Hematopoietic multipotent progenitor cell (in vitro differentiated cells): ENCODE measurements around the gene H2BW1. TPM values are rescaled to one million over a fixed set of nuclear protein-coding genes. Genes with fewer than 3 reads are reported as not detected.
"Not testable (repeated sequence)": the region's sequence is repeated elsewhere in the genome, so short reads cannot be mapped to it uniquely, and the experiment has no call there.

Experiments
- DNase-seq, 3 donors: peaks; one replicate each; pipeline ENCODE4 v3.0.0-alpha.2; 2011 to 2015; ENCODE audit warnings: low read depth in 2 of 3, low spot score in 2 of 3
- total RNA-seq: library from RNA; depleted of rRNA; stranded (reverse); fragments of >200 nt; gene quantifications from one replicate; pipeline ENCODE4 v1.2.3, GENCODE V29; 2012

Gene H2BW1
- not detected for total RNA-seq

- no peak for DNase-seq
Measured at GRCh38 chrX:104013606-104014005, at the start of gene H2BW1. H2BW1 (minus strand) TSS chrX:104013708; CDS start chrX:104013576, 132 bp downstream.

- not testable (repeated sequence) for DNase-seq
Measured at GRCh38 chrX:104062636-104063035, 49.1 kb upstream of the H2BW1 start.

GRCh38 chrX:104054956-104055355 is 41.4 kb upstream of the H2BW1 start:
- DNase-seq: not testable (repeated sequence)

- no peak for DNase-seq
Measured at GRCh38 chrX:104047171-104047570, 33.7 kb upstream of the H2BW1 start.

- no peak for DNase-seq
Measured at GRCh38 chrX:104045642-104046041, 32.1 kb upstream of the H2BW1 start.

GRCh38 chrX:104041003-104041402 is 27.5 kb upstream of the H2BW1 start:
- DNase-seq: no peak

- no peak for DNase-seq
Measured at GRCh38 chrX:104039689-104040505, 26.4 kb upstream of the H2BW1 start, which contains the start of gene H2BW2. H2BW2 (plus strand) TSS chrX:104039956; CDS start chrX:104039995, 39 bp downstream.

- DNase-seq: no peak
Measured at GRCh38 chrX:104018126-104018525, 4.6 kb upstream of the H2BW1 start.

- not testable (repeated sequence) for DNase-seq
Measured at GRCh38 chrX:104015576-104015975, 2.1 kb upstream of the H2BW1 start.

GRCh38 chrX:104013158-104013557 is 350 bp downstream of the H2BW1 start:
- DNase-seq: no peak

GRCh38 chrX:104008831-104009230 is 4.7 kb downstream of the H2BW1 start:
- DNase-seq: no peak

- no peak for DNase-seq
Measured at GRCh38 chrX:103999234-103999633, 14.3 kb downstream of the H2BW1 start.

GRCh38 chrX:103983508-103983907 is 30.0 kb downstream of the H2BW1 start:
- DNase-seq: not testable (repeated sequence)

GRCh38 chrX:103962411-103963278 is 50.9 kb downstream of the H2BW1 start, which contains the start of gene TMSB15B:
TMSB15B (plus strand) TSS chrX:103962627.
- not testable (repeated sequence) for DNase-seq

Other genes starting within 250 kb of the H2BW1 start
- not detected for gene PLP1, start 236.9 kb downstream of the H2BW1 start, total RNA-seq
- 1.9 TPM for gene RAB9B, start 181.5 kb downstream of the H2BW1 start, total RNA-seq
- 3.0 TPM for gene TMSB15B, start 51.1 kb downstream of the H2BW1 start, total RNA-seq
- not detected for gene H2BW2, start 26.2 kb upstream of the H2BW1 start, total RNA-seq
- gene TMSB15C, start 62.5 kb upstream of the H2BW1 start, total RNA-seq: 2.4 TPM
- 3.8 TPM for gene ZCCHC18, start 98.8 kb upstream of the H2BW1 start, total RNA-seq
- gene SLC25A53, start 143.3 kb upstream of the H2BW1 start, total RNA-seq: 5.4 TPM
- gene FAM199X, start 152.7 kb upstream of the H2BW1 start, total RNA-seq: 7.8 TPM
- gene ESX1, start 241.2 kb upstream of the H2BW1 start, total RNA-seq: not detected